NB4 (cell line): ENCODE measurements around the gene SGIP1.

Experiments used
- MAX ChIP-seq: IDR thresholded peaks from 2 replicates; pipeline ENCODE4 v1.6.1; 2011; ENCODE audit warnings: low read depth, low read length
- POLR2A ChIP-seq: IDR thresholded peaks from 2 replicates; pipeline ENCODE4 v1.6.1; 2011; ENCODE audit warnings: mild to moderate bottlenecking; ENCODE audit not compliant: insufficient read length; ENCODE audit errors: extremely low read depth
- TF ChIP-seq, protein P1 (sequence below): IDR thresholded peaks from one replicate; pipeline ENCODE4 v1.5.1; 2012; ENCODE audit warnings: low read depth, low read length

DNA sequence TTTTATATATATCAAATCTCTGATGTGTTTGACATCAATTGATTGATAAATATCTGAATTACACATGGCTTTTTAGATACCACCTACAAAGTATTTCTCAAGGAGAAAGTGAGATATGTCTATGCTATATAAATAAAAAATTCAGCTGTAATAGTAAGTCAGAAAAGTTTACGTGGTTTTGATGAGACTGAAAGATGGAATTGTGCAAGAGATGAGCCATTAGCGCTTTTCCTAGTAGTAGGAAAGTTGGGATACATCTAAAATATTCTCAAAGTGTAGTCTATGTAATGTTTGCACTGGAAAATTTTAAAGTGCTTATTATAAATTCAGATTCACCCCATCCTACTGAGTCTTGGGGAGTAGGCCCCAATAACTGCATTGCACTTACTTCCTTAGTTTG is 49.1 kb downstream of the SGIP1 start:
- TF ChIP-seq MAX: no peak
- TF ChIP-seq, protein P1, sequence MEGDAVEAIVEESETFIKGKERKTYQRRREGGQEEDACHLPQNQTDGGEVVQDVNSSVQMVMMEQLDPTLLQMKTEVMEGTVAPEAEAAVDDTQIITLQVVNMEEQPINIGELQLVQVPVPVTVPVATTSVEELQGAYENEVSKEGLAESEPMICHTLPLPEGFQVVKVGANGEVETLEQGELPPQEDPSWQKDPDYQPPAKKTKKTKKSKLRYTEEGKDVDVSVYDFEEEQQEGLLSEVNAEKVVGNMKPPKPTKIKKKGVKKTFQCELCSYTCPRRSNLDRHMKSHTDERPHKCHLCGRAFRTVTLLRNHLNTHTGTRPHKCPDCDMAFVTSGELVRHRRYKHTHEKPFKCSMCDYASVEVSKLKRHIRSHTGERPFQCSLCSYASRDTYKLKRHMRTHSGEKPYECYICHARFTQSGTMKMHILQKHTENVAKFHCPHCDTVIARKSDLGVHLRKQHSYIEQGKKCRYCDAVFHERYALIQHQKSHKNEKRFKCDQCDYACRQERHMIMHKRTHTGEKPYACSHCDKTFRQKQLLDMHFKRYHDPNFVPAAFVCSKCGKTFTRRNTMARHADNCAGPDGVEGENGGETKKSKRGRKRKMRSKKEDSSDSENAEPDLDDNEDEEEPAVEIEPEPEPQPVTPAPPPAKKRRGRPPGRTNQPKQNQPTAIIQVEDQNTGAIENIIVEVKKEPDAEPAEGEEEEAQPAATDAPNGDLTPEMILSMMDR: no peak
- TF ChIP-seq POLR2A: no peak
